GM12891 (cell line): ENCODE results near the gene CRIP1.

Source experiments
- POLR2A ChIP-seq: IDR thresholded peaks from 2 replicates; pipeline ENCODE4 v1.6.1; 2011; ENCODE audit warnings: low read depth, low read length, control low read depth
- POLR2AphosphoS5 ChIP-seq: IDR thresholded peaks from 2 replicates; pipeline ENCODE4 v1.6.1; 2011; ENCODE audit warnings: low read depth, low read length, control low read depth
- TAF1 ChIP-seq: IDR thresholded peaks from 2 replicates; pipeline ENCODE4 v1.6.1; 2011; ENCODE audit warnings: low read depth, low read length, control low read depth

GRCh38 chr14:105490267-105490571 lies 3.5 kb downstream of the CRIP1 start:
- TF ChIP-seq TAF1: no peak
- TF ChIP-seq POLR2AphosphoS5: no peak
- TF ChIP-seq POLR2A: no peak
